Measurements from ENCODE around the gene ABI1.

ABI1 gene

DNA sequence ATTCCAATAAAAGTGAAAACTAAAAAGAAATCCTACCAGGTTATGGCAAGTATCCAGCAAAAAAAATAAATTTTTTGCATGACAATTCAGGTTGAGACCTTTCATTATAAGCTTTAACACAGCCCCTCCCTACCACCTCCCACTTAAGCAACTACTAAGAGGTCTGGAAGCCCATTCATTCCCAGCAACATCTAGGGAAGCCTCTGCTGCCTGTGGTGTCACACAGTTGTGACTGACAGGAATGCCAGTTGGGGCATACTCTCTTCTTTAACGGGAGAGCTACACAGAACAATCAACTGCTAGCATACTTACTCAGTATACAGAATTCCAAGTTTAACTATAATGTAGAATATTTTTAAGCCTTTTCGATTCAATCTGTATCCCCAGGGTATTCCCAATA is 27.8 kb downstream of the ABI1 start:
- Histone ChIP-seq H3K27me3 (replicated peaks; ENCODE audit: control insufficient read depth, insufficient read depth, low read length) (no peaks in the 10 kb centered on the region), H3K36me3 (ENCODE audit: control insufficient read depth, insufficient read depth, low read length) (no peaks in the 10 kb centered on the region; the same call in none of the 2 replicates), H3K4me3 (replicated peaks; ENCODE audit: low read depth, low read length) (no peak overlapping the region)
- DNase-seq (ENCODE audit: extremely low read depth, insufficient read length), result no peak
- TF ChIP-seq, protein P1, sequence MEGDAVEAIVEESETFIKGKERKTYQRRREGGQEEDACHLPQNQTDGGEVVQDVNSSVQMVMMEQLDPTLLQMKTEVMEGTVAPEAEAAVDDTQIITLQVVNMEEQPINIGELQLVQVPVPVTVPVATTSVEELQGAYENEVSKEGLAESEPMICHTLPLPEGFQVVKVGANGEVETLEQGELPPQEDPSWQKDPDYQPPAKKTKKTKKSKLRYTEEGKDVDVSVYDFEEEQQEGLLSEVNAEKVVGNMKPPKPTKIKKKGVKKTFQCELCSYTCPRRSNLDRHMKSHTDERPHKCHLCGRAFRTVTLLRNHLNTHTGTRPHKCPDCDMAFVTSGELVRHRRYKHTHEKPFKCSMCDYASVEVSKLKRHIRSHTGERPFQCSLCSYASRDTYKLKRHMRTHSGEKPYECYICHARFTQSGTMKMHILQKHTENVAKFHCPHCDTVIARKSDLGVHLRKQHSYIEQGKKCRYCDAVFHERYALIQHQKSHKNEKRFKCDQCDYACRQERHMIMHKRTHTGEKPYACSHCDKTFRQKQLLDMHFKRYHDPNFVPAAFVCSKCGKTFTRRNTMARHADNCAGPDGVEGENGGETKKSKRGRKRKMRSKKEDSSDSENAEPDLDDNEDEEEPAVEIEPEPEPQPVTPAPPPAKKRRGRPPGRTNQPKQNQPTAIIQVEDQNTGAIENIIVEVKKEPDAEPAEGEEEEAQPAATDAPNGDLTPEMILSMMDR (IDR thresholded peaks at IDR 0.05; ENCODE audit: insufficient read depth, low read length, poor library complexity, severe bottlenecking), result no peak

DNA sequence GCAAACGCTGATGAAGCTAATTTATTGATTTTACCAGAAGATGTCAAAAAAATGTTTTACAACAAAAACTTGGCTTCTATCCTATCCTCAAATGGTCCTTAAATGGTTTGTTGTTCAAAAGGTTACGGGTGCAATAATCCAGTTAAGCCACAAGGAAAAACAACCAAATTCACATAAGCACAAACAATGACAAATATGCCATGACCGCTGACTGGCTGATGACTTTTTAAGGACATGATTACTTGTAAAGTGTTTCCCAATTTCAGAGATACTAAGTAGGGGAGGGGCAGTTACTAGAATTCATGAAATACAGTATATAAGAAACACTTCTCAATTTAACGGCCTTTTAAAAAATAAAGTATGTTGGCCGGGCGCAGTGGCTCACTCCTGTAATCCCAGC is 28.8 kb downstream of the ABI1 start:
- TF ChIP-seq, protein P1 (IDR thresholded peaks at IDR 0.05; ENCODE audit: insufficient read depth, low read length, poor library complexity, severe bottlenecking), result no peak
- no peak for DNase-seq (ENCODE audit: extremely low read depth, insufficient read length)
- no peak overlapping the region for H3K4me3 ChIP-seq (replicated peaks; ENCODE audit: low read depth, low read length)
- H3K36me3 ChIP-seq (ENCODE audit: control insufficient read depth, insufficient read depth, low read length), result no peaks in the 10 kb centered on the region; the same call in 1 of the 2 replicates
- H3K27me3 ChIP-seq (replicated peaks; ENCODE audit: control insufficient read depth, insufficient read depth, low read length), result no peaks in the 10 kb centered on the region

DNA sequence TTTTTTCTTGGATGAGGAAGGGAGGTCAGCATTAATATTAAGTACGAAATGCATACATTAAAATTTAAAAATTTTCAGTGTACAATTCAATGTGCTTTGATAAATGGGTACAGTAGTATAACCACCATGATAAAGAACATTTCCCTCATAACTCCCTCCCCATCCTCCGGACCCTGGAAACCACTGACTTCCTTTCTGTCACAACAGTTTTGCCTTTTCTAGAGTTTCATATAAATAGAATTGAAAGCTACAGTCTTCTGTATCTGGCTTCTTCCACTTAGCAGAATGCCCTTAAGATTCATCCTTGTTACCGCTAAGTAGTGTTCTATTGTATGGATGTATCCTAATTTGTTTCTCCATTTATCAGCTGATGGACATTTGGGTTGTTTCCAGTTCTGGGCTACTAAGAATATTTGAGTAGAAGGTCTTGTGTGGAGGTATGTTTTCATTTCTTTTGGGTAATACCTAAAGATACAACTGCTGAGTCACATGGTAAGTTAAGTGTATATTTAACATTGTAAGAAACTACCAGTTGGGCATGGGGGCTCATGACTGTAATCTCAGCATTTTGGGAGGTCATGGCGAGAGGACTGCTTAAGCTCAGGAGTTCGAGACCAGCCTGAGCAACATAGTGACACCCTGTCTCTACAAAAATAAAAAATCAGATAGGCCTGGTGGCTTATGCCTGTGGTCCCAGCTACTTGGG is 30.8 kb downstream of the ABI1 start:
- TF ChIP-seq, protein P1 (IDR thresholded peaks at IDR 0.05; ENCODE audit: insufficient read depth, low read length, poor library complexity, severe bottlenecking), result no peak
- H3K27me3 ChIP-seq (replicated peaks; ENCODE audit: control insufficient read depth, insufficient read depth, low read length), result no peaks in the 10 kb centered on the region
- DNase-seq (ENCODE audit: extremely low read depth, insufficient read length), result no peak
- H3K36me3 ChIP-seq (ENCODE audit: control insufficient read depth, insufficient read depth, low read length), result no peaks in the 10 kb centered on the region
- no peak overlapping the region for H3K4me3 ChIP-seq (replicated peaks; ENCODE audit: low read depth, low read length)

DNA sequence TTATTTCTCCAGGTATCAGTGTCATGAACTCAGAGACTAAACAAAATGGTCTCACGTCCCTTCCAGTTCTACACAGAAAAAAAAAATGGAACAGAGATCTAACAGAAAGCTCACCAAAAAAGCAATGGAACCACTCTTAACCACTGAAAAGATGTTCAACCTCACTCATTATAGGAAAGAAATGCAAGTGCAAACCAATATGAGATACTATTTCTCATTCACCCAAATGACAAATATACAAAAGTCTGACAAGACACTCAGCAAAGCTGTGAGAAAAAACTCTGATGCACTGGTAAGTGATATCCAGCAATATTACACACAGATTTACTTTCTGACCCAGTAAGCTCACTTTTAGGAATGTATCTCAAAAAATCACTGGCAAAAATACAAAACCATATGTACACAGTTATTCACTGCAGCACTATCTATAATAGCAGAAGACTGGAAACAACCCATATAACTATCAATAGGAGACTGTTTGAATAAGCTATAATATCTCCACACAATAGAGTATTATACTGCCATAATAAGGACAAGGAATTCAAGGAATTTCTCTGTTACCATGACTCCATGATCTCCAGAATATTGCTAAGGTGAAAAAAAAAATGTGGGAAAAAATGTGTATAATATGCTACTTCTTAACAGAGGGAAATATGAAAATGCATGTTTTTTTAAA is 36.6 kb downstream of the ABI1 start:
- DNase-seq (ENCODE audit: extremely low read depth, insufficient read length), result no peak
- no peak overlapping the region for H3K4me3 ChIP-seq (replicated peaks; ENCODE audit: low read depth, low read length)
- H3K27me3 ChIP-seq (replicated peaks; ENCODE audit: control insufficient read depth, insufficient read depth, low read length), result no peaks in the 10 kb centered on the region
- H3K36me3 ChIP-seq (ENCODE audit: control insufficient read depth, insufficient read depth, low read length), result no peaks in the 10 kb centered on the region
- TF ChIP-seq, protein P1 (IDR thresholded peaks at IDR 0.05; ENCODE audit: insufficient read depth, low read length, poor library complexity, severe bottlenecking), result no peak

DNA sequence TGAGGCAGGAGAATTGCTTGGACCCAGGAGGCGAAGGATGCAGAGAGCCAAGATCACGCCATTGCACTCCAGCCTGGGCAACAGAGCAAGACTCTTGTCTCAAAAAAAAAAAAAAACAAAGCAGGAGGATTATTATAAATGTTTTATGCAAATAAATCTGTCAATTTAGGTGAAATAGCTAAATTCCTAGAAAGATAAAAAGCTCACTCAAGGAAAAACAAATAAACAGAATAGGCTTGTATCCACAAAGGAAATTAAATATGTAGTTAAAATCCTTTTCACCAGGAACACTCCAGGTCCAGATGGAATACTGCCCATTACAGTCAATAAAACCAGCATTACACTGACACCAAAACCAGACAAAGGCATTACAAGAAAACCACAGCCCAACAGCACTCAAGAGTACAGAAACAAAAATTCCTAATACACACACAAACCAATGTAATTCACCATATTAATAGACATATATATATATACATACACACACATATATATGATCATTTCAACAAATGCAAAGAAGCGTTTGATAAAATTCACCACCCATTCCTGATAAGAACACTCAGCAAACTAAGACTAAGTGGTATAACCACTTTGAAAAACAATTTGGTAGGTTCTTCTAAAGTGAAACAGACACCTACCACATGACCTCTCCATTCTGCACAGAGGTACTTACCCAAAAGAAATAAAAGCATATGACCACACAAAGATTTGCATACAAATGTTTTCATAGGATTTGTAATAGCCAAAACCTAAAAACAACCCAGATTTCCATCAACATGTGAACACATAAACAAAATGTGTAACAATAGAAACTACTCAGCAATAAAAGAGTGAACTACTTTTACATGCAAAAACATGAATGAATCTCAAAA is 38.8 kb downstream of the ABI1 start:
- no peak for DNase-seq (ENCODE audit: extremely low read depth, insufficient read length)
- H3K36me3 ChIP-seq (ENCODE audit: control insufficient read depth, insufficient read depth, low read length), result no peaks in the 10 kb centered on the region; the same call in 1 of the 2 replicates
- H3K27me3 ChIP-seq (replicated peaks; ENCODE audit: control insufficient read depth, insufficient read depth, low read length), result no peaks in the 10 kb centered on the region
- no peak overlapping the region for H3K4me3 ChIP-seq (replicated peaks; ENCODE audit: low read depth, low read length)
- TF ChIP-seq, protein P1 (IDR thresholded peaks at IDR 0.05; ENCODE audit: insufficient read depth, low read length, poor library complexity, severe bottlenecking), result no peak
